Fibroblast of mammary gland (primary cell): Measurements from ENCODE around the gene PDE3A.

Experiments
- DNase-seq: peaks from one replicate; pipeline ENCODE4 v3.0.0-alpha.2; 2010; ENCODE audit warnings: low read depth
- H3K4me3 ChIP-seq: 2 replicates; pipeline ENCODE4 v1.5.1; 2011; ENCODE audit warnings: low read depth, mild to moderate bottlenecking, low read length, moderate library complexity; ENCODE audit not compliant: control insufficient read depth
- CTCF ChIP-seq: conservative IDR thresholded peaks from 2 replicates; pipeline ENCODE4 v1.5.1; 2011; ENCODE audit warnings: low read depth, low read length, inconsistent platforms; ENCODE audit not compliant: control insufficient read depth, insufficient read depth

Gene PDE3A

GRCh38 chr12:20457582-20457981, 89.2 kb downstream of the PDE3A start:
- no peak for TF ChIP-seq CTCF
- DNase-seq = no peak
- H3K4me3 ChIP-seq = no peak overlapping the region

- H3K4me3 ChIP-seq = no peak overlapping the region
- no peak for DNase-seq
- no peak for TF ChIP-seq CTCF
Measured at GRCh38 chr12:20458011-20458410, 89.7 kb downstream of the PDE3A start.

GRCh38 chr12:20459920-20460319, 91.6 kb downstream of the PDE3A start:
- TF ChIP-seq CTCF = no peak
- no peak for DNase-seq
- H3K4me3 ChIP-seq = no peak overlapping the region

GRCh38 chr12:20460956-20461355, 92.6 kb downstream of the PDE3A start:
- no peak for TF ChIP-seq CTCF
- DNase-seq = no peak
- H3K4me3 ChIP-seq = no peak overlapping the region

GRCh38 chr12:20463913-20464524, 95.7 kb downstream of the PDE3A start:
- peak; percentile 61 for TF ChIP-seq CTCF
- peak; percentile 38 for DNase-seq
- H3K4me3 ChIP-seq = no peak overlapping the region

- H3K4me3 ChIP-seq = no peak overlapping the region
- DNase-seq = no peak
- no peak for TF ChIP-seq CTCF
Measured at GRCh38 chr12:20469300-20469699, 101.0 kb downstream of the PDE3A start.

GRCh38 chr12:20469756-20470155, 101.4 kb downstream of the PDE3A start:
- no peak for DNase-seq
- no peak for TF ChIP-seq CTCF
- H3K4me3 ChIP-seq = no peak overlapping the region
